SK-N-SH (cell line): ENCODE results near the gene TMC1. TPM values are rescaled to one million over a fixed set of nuclear protein-coding genes. Genes with fewer than 3 reads are reported as not detected.

Source experiments
- CTCF ChIA-PET: fragments of 300-600, 350-600 bp; formaldehyde crosslinking; extraction: SDS; loops from one replicate; lab custom pipeline; 2021; lab: Yijun Ruan, JAX
- POLR2A ChIA-PET: fragments of 350-600 bp; sonication (Branson Sonifier 250); formaldehyde crosslinking; extraction: SDS; loops from one replicate; lab custom pipeline; 2020; ENCODE audit warnings: antibody characterized with exemption, inconsistent platforms; lab: Yijun Ruan, JAX
- DNase-seq: peaks from one replicate; pipeline ENCODE4 v3.0.0; 2012
- H2AFZ ChIP-seq: fragments of 200-600 bp; sonication (generic); 2 replicates; pipeline ENCODE4 v1.8.1; 2016; ENCODE audit warnings: antibody characterized with exemption, mild to moderate bottlenecking, low read depth
- H3F3A ChIP-seq: fragments of 200-600 bp; sonication (generic); replicated peaks from 2 replicates; pipeline ENCODE3; 2016; ENCODE audit warnings: antibody characterized with exemption, mild to moderate bottlenecking; ENCODE audit not compliant: insufficient read depth
- H3K27ac ChIP-seq, 2 experiments: fragments of 200-500 bp in 1 of 2; fragments of 200-600 bp in 1 of 2; sonication (Bioruptor generic) in 1 of 2; sonication (generic), shearing (Covaris generic) in 1 of 2; 2 replicates each; pipeline versions ENCODE4 v1.5.1 to v1.6.1; 2014 to 2016; ENCODE audit warnings: low read depth in 2 of 2, inconsistent platforms in 1 of 2, low read length in 1 of 2, mild to moderate bottlenecking in 1 of 2, mixed read lengths in 1 of 2
- H3K27me3 ChIP-seq: fragments of 200-600 bp; sonication (generic), shearing (Covaris generic); 2 replicates; pipeline ENCODE4 v1.6.1; 2016; ENCODE audit warnings: mixed run types; ENCODE audit not compliant: insufficient read depth
- H3K36me3 ChIP-seq, 2 experiments: fragments of 200-500 bp in 1 of 2; fragments of 200-600 bp in 1 of 2; sonication (Bioruptor generic) in 1 of 2; sonication (generic) in 1 of 2; replicated peaks in 1 of 2; 2 replicates each; pipeline versions ENCODE3 to v1.5.1; 2014 to 2016; ENCODE audit warnings: low read length in 1 of 2, mild to moderate bottlenecking in 1 of 2; ENCODE audit not compliant: insufficient read depth in 2 of 2, control insufficient read depth in 1 of 2
- H3K4me1 ChIP-seq, 2 experiments: fragments of 200-500 bp in 1 of 2; fragments of 200-600 bp in 1 of 2; sonication (Bioruptor generic) in 1 of 2; sonication (generic), shearing (Covaris generic) in 1 of 2; 2 replicates each; pipeline versions ENCODE4 v1.5.1 to v1.6.1; 2014 to 2016; ENCODE audit warnings: low read depth in 1 of 2, low read length in 1 of 2, mixed run types in 1 of 2; ENCODE audit not compliant: insufficient read depth in 2 of 2, control insufficient read depth in 1 of 2
- H3K4me2 ChIP-seq: fragments of 200-600 bp; sonication (generic), shearing (Covaris generic); 2 replicates; pipeline ENCODE4 v1.6.1; 2017; ENCODE audit warnings: mixed run types
- H3K4me3 ChIP-seq, 2 experiments: fragments of 200-500 bp in 1 of 2; fragments of 200-600 bp in 1 of 2; sonication (Bioruptor generic) in 1 of 2; sonication (generic), shearing (Covaris generic) in 1 of 2; 2 replicates each; pipeline versions ENCODE4 v1.5.1 to v1.8.1; 2014 to 2016; ENCODE audit warnings: low read depth in 2 of 2, inconsistent platforms in 1 of 2, low read length in 1 of 2, mild to moderate bottlenecking in 1 of 2, mixed read lengths in 1 of 2, moderate library complexity in 1 of 2
- H3K79me2 ChIP-seq: fragments of 200-600 bp; sonication (generic); 2 replicates; pipeline ENCODE4 v1.8.1; 2017; ENCODE audit warnings: mild to moderate bottlenecking; ENCODE audit not compliant: insufficient read depth
- H3K9ac ChIP-seq: fragments of 200-600 bp; sonication (generic); 2 replicates; pipeline ENCODE4 v1.6.1; 2017; ENCODE audit warnings: mixed run types
- H3K9me2 ChIP-seq: fragments of 200-600 bp; sonication (generic); 2 replicates; pipeline ENCODE4 v1.6.1; 2017; ENCODE audit warnings: mixed run types
- H3K9me3 ChIP-seq: fragments of 200-600 bp; sonication (generic); 2 replicates; pipeline ENCODE4 v1.6.1; 2017; ENCODE audit warnings: mixed run types, mild to moderate bottlenecking, moderate library complexity
- H4K20me1 ChIP-seq: fragments of 200-600 bp; sonication (generic); 2 replicates; pipeline ENCODE4 v1.6.1; 2017; ENCODE audit warnings: mild to moderate bottlenecking, mixed run types; ENCODE audit not compliant: insufficient read depth
- EZH2phosphoT487 ChIP-seq: fragments of 200-600 bp; sonication (generic); IDR thresholded peaks from 2 replicates; pipeline ENCODE4 v1.6.1; 2017; ENCODE audit warnings: low read depth, mixed run types, mild to moderate bottlenecking, antibody characterized with exemption, moderate library complexity, borderline replicate concordance
- FOXJ3 ChIP-seq: sonication (generic); formaldehyde crosslinking; IDR thresholded peaks from 2 replicates; pipeline ENCODE4 v1.5.1; 2020; ENCODE audit warnings: mild to moderate bottlenecking, missing genetic modification reagents
- GATA2 ChIP-seq: sonication (generic); formaldehyde crosslinking; IDR thresholded peaks from 2 replicates; pipeline ENCODE4 v1.5.0; 2020; ENCODE audit warnings: mild to moderate bottlenecking, missing genetic modification reagents
- MXI1 ChIP-seq: IDR thresholded peaks from 2 replicates; pipeline ENCODE4 v1.6.1; 2012; ENCODE audit warnings: mild to moderate bottlenecking, low read depth, low read length, improper control_type of control experiment
- SMC3 ChIP-seq: IDR thresholded peaks from 2 replicates; pipeline ENCODE4 v1.6.1; 2012; ENCODE audit warnings: low read depth, low read length, improper control_type of control experiment
- TAF1 ChIP-seq: IDR thresholded peaks from 2 replicates; pipeline ENCODE4 v1.6.1; 2012; ENCODE audit warnings: low read depth, mild to moderate bottlenecking, low read length, moderate library complexity, borderline replicate concordance
- TCF12 ChIP-seq: IDR thresholded peaks from 2 replicates; pipeline ENCODE4 v1.4.0; 2012
- USF2 ChIP-seq: fragments of 150-350 bp; IDR thresholded peaks from 2 replicates; pipeline ENCODE4 v1.6.1; 2017; ENCODE audit warnings: antibody characterized with exemption, low read length, low read depth, borderline replicate concordance
- YY1 ChIP-seq: IDR thresholded peaks from 2 replicates; pipeline ENCODE4 v1.4.0; 2012; ENCODE audit warnings: low read depth, mild to moderate bottlenecking
- WGBS: methylation state at CpG from one replicate; pipeline ENCODE4 v1.1.6; 2017; ENCODE audit warnings: low lambda C conversion rate; 5-methylcytosine and 5-hydroxymethylcytosine counted together
- polyA plus RNA-seq, 3 experiments: library from polyadenylated mRNA; depleted of rRNA; stranded (reverse); fragments of >200 nt; gene quantifications; 2 replicates each; pipeline ENCODE4 v1.2.3, GENCODE V29; 2012
- TF ChIP-seq, protein P1 (sequence below): IDR thresholded peaks from 2 replicates; pipeline ENCODE4; 2012
- TF ChIP-seq, protein P2 (sequence below): IDR thresholded peaks from 2 replicates; pipeline ENCODE4 v1.4.0; 2012; ENCODE audit warnings: low read depth, borderline replicate concordance
- TF ChIP-seq, protein P3 (sequence below): IDR thresholded peaks from 2 replicates; pipeline ENCODE4 v1.6.1; 2012; ENCODE audit warnings: mild to moderate bottlenecking, low read depth, low read length, moderate library complexity

TMC1 gene
- polyA plus RNA-seq, 1 of the 3 experiments (the other 2 are of a cell fraction): not detected

- H3K9me3 ChIP-seq: no peaks in the 10 kb centered on the region
- CTCF ChIA-PET: interaction anchor here (1.5 kb wide), 1 partner anchor 577 kb away, joined by 3 read pairs; no protein-coding TSS in a partner anchor
These were observed 94.5 kb downstream of the TMC1 start for GRCh38 chr9:72615931-72616330.

GRCh38 chr9:72618811-72619210 lies 97.4 kb downstream of the TMC1 start:
- Histone ChIP-seq H3K9me2 (no peaks in the 10 kb centered on the region), H4K20me1 (no peaks in the 10 kb centered on the region), H3F3A (no peaks in the 10 kb centered on the region), H3K4me3 (no peak overlapping the region), H3K4me2 (no peak overlapping the region), H3K36me3 (no peaks in the 10 kb centered on the region), H3K27ac (no peak overlapping the region), H3K79me2 (no peaks in the 10 kb centered on the region), H3K9ac (no peak overlapping the region), H3K9me3 (no peaks in the 10 kb centered on the region), H2AFZ (no peak overlapping the region), H3K4me1 (no peaks in the 10 kb centered on the region), H3K27me3 (peaks cover 5% of the 10 kb centered on the region; the same call in 1 of the 2 replicates)
- no peak for DNase-seq
- TF ChIP-seq GATA2 (CRISPR knock-in tag): no peak
- ChIA-PET CTCF (no interaction called here), POLR2A (no interaction called here)
- WGBS: 6% methylated on average over 2 of the region's 2 CpGs

More at GRCh38 chr9:72615931-72616330, 94.5 kb downstream of the TMC1 start:
- Histone ChIP-seq H3K9me2 (no peaks in the 10 kb centered on the region), H3K79me2 (no peaks in the 10 kb centered on the region), H3K27me3 (peaks cover 8% of the 10 kb centered on the region; the same call in 1 of the 2 replicates), H3K27ac (no peak overlapping the region), H3K36me3 (no peaks in the 10 kb centered on the region), H3K4me3 (no peak overlapping the region), H2AFZ (no peak overlapping the region), H3K9ac (no peak overlapping the region), H3K4me2 (no peak overlapping the region), H3K4me1 (no peaks in the 10 kb centered on the region), H4K20me1 (no peaks in the 10 kb centered on the region), H3F3A (no peaks in the 10 kb centered on the region)
- WGBS: 18% methylated on average over 6 of the region's 6 CpGs
- TF ChIP-seq, protein P1, sequence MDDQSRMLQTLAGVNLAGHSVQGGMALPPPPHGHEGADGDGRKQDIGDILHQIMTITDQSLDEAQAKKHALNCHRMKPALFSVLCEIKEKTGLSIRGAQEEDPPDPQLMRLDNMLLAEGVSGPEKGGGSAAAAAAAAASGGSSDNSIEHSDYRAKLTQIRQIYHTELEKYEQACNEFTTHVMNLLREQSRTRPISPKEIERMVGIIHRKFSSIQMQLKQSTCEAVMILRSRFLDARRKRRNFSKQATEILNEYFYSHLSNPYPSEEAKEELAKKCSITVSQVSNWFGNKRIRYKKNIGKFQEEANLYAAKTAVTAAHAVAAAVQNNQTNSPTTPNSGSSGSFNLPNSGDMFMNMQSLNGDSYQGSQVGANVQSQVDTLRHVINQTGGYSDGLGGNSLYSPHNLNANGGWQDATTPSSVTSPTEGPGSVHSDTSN: 0 out of 2 replicates have a peak, but pooled peaks have one; percentile 7
- TF ChIP-seq TAF1 (no peak), FOXJ3 (CRISPR knock-in tag) (no peak), SMC3 (no peak), TCF12 (no peak)
- TF ChIP-seq, protein P2, sequence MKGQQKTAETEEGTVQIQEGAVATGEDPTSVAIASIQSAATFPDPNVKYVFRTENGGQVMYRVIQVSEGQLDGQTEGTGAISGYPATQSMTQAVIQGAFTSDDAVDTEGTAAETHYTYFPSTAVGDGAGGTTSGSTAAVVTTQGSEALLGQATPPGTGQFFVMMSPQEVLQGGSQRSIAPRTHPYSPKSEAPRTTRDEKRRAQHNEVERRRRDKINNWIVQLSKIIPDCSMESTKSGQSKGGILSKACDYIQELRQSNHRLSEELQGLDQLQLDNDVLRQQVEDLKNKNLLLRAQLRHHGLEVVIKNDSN: no peak
- POLR2A ChIA-PET: no interaction called here
- no peak for DNase-seq

GRCh38 chr9:72622186-72622585 lies 100.8 kb downstream of the TMC1 start:
- no peaks in the 10 kb centered on the region for H3K9me2 ChIP-seq
- ChIA-PET CTCF (no interaction called here), POLR2A (no interaction called here)
- no peaks in the 10 kb centered on the region for H4K20me1 ChIP-seq
- H3K27me3 ChIP-seq: peaks cover 16% of the 10 kb centered on the region; the same call in 1 of the 2 replicates
- no peak overlapping the region for H3K9ac ChIP-seq
- H3K36me3 ChIP-seq: no peaks in the 10 kb centered on the region
- H3K27ac ChIP-seq: no peak overlapping the region
- no peaks in the 10 kb centered on the region for H3F3A ChIP-seq
- no peak overlapping the region for H2AFZ ChIP-seq
- no peaks in the 10 kb centered on the region for H3K79me2 ChIP-seq
- H3K4me2 ChIP-seq: no peak overlapping the region
- WGBS: 13% methylated on average over 2 of the region's 2 CpGs
- H3K4me3 ChIP-seq: no peak overlapping the region
- DNase-seq: no peak
- no peaks in the 10 kb centered on the region for H3K9me3 ChIP-seq
- H3K4me1 ChIP-seq: no peaks in the 10 kb centered on the region
- TF ChIP-seq EZH2phosphoT487 (no peak), GATA2 (CRISPR knock-in tag) (no peak), MXI1 (no peak), FOXJ3 (CRISPR knock-in tag) (no peak), YY1 (no peak), USF2 (no peak)
- TF ChIP-seq, protein P3, sequence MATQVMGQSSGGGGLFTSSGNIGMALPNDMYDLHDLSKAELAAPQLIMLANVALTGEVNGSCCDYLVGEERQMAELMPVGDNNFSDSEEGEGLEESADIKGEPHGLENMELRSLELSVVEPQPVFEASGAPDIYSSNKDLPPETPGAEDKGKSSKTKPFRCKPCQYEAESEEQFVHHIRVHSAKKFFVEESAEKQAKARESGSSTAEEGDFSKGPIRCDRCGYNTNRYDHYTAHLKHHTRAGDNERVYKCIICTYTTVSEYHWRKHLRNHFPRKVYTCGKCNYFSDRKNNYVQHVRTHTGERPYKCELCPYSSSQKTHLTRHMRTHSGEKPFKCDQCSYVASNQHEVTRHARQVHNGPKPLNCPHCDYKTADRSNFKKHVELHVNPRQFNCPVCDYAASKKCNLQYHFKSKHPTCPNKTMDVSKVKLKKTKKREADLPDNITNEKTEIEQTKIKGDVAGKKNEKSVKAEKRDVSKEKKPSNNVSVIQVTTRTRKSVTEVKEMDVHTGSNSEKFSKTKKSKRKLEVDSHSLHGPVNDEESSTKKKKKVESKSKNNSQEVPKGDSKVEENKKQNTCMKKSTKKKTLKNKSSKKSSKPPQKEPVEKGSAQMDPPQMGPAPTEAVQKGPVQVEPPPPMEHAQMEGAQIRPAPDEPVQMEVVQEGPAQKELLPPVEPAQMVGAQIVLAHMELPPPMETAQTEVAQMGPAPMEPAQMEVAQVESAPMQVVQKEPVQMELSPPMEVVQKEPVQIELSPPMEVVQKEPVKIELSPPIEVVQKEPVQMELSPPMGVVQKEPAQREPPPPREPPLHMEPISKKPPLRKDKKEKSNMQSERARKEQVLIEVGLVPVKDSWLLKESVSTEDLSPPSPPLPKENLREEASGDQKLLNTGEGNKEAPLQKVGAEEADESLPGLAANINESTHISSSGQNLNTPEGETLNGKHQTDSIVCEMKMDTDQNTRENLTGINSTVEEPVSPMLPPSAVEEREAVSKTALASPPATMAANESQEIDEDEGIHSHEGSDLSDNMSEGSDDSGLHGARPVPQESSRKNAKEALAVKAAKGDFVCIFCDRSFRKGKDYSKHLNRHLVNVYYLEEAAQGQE: no peak
- TF ChIP-seq, protein P2: no peak
